Suprapubic skin (tissue), 4 donors: ENCODE results near the gene TBC1D4.

ENCODE experiments used
- POLR2A ChIP-seq, 2 donors: fragments of 450-650 bp; IDR thresholded peaks; one replicate each; pipeline ENCODE4 v1.6.1; 2017; ENCODE audit warnings: antibody characterized with exemption in 2 of 2, mild to moderate bottlenecking in 2 of 2, moderate library complexity in 2 of 2
- POLR2AphosphoS5 ChIP-seq, 3 donors: sonication (generic); formaldehyde crosslinking; IDR thresholded peaks; one replicate each; pipeline ENCODE4 v1.6.1; 2017; ENCODE audit warnings: antibody characterized with exemption in 3 of 3
- TF ChIP-seq, protein P1 (sequence below), 2 donors: fragments of 200-600 bp in 1 of 2; fragments of 450-650 bp in 1 of 2; sonication (generic) in 1 of 2; IDR thresholded peaks; one replicate each; pipeline ENCODE4 v1.5.1; 2016 to 2019; ENCODE audit warnings: antibody characterized with exemption in 2 of 2, mild to moderate bottlenecking in 1 of 2, moderate library complexity in 1 of 2

DNA sequence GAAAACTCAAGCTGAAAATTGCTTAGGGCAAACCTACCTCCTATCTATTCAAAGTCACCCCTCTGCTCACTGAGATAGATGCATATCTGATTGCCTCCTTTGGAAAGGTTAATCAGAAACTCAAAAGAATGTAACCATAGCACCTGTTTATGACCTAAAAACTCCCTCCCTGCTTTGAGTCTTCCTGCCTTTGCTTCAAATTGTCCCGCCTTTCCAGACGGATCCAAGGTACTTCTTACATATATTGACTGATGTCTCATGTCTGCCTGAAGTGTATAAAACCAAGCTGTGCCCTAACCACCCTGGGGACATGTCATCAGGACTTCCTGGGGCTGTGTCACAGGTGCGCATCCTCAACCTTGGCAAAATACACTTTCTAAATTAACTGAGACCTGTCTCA lies 118.6 kb downstream of the TBC1D4 start:
- TF ChIP-seq, protein P1, sequence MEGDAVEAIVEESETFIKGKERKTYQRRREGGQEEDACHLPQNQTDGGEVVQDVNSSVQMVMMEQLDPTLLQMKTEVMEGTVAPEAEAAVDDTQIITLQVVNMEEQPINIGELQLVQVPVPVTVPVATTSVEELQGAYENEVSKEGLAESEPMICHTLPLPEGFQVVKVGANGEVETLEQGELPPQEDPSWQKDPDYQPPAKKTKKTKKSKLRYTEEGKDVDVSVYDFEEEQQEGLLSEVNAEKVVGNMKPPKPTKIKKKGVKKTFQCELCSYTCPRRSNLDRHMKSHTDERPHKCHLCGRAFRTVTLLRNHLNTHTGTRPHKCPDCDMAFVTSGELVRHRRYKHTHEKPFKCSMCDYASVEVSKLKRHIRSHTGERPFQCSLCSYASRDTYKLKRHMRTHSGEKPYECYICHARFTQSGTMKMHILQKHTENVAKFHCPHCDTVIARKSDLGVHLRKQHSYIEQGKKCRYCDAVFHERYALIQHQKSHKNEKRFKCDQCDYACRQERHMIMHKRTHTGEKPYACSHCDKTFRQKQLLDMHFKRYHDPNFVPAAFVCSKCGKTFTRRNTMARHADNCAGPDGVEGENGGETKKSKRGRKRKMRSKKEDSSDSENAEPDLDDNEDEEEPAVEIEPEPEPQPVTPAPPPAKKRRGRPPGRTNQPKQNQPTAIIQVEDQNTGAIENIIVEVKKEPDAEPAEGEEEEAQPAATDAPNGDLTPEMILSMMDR (IDR thresholded peaks at IDR 0.05) = no peak
- TF ChIP-seq POLR2AphosphoS5 (IDR thresholded peaks at IDR 0.05) = no peak
- no peak for TF ChIP-seq POLR2A (IDR thresholded peaks at IDR 0.05)
